BLaER1 (cell line): ENCODE results near the gene KIAA1671.

Experiments used
- H3K27ac ChIP-seq: shearing (Covaris generic); formaldehyde crosslinking; 2 replicates; pipeline ENCODE4 v1.8.1; 2022
- H3K27me3 ChIP-seq: shearing (Covaris generic); formaldehyde crosslinking; 2 replicates; pipeline ENCODE4 v1.8.1; 2022
- H3K36me3 ChIP-seq: shearing (Covaris generic); formaldehyde crosslinking; 2 replicates; pipeline ENCODE4 v1.8.1; 2022
- H3K4me1 ChIP-seq: shearing (Covaris generic); formaldehyde crosslinking; 2 replicates; pipeline ENCODE4 v1.8.1; 2022
- H3K4me2 ChIP-seq: shearing (Covaris generic); formaldehyde crosslinking; 2 replicates; pipeline ENCODE4 v1.8.1; 2022
- H3K4me3 ChIP-seq: shearing (Covaris generic); formaldehyde crosslinking; 2 replicates; pipeline ENCODE4 v1.8.1; 2022
- H3K9ac ChIP-seq: shearing (Covaris generic); formaldehyde crosslinking; 2 replicates; pipeline ENCODE4 v1.8.1; 2022
- H3K9me3 ChIP-seq: shearing (Covaris generic); formaldehyde crosslinking; 2 replicates; pipeline ENCODE4 v1.8.1; 2022
- H4K20me1 ChIP-seq: shearing (Covaris generic); formaldehyde crosslinking; 2 replicates; pipeline ENCODE4 v1.8.1; 2022
- Cebpa-rat ChIP-seq: shearing (Covaris generic); IDR thresholded peaks from 2 replicates; pipeline ENCODE4 v1.8.1; 2022

KIAA1671 gene

GRCh38 chr22:25049770-25050169 lies 97.3 kb downstream of the KIAA1671 start:
- Histone ChIP-seq H3K4me3 (no peak overlapping the region), H4K20me1 (no peaks in the 10 kb centered on the region), H3K27me3 (no peaks in the 10 kb centered on the region), H3K4me1 (0 out of 2 replicates have a peak, but pooled peaks cover 4% of the 10 kb centered on the region), H3K36me3 (no peaks in the 10 kb centered on the region), H3K9ac (no peak overlapping the region), H3K9me3 (no peaks in the 10 kb centered on the region), H3K27ac (no peak overlapping the region), H3K4me2 (no peak overlapping the region)
- no peak for TF ChIP-seq Cebpa-rat

GRCh38 chr22:25050566-25050965 lies 98.0 kb downstream of the KIAA1671 start:
- Histone ChIP-seq H3K4me1 (0 out of 2 replicates have a peak, but pooled peaks cover 4% of the 10 kb centered on the region), H3K27me3 (no peaks in the 10 kb centered on the region), H3K9ac (no peak overlapping the region), H3K4me2 (no peak overlapping the region), H4K20me1 (no peaks in the 10 kb centered on the region), H3K4me3 (no peak overlapping the region), H3K27ac (no peak overlapping the region), H3K36me3 (no peaks in the 10 kb centered on the region), H3K9me3 (no peaks in the 10 kb centered on the region)
- no peak for TF ChIP-seq Cebpa-rat

DNA sequence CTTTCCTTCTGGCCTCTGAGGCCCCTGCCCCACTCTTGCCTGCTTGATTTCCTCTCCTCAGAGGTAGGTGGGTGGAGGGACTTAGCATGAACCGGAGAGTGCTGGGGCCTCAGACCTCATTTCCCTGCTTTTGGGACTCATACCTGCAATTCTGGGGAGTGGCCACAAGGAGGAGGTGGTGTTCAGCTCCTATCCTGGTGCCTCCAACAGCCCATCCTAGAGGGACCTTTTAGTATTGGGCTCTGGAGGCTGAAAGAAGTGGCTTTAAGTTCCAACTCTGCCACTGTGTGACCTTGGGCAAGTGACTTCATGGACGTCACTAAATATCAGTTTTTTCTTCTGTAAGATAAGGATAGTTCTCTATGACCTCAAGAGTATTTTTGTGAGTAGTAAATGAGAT lies 98.6 kb downstream of the KIAA1671 start:
- TF ChIP-seq Cebpa-rat, result no peak
- Histone ChIP-seq H3K9ac (no peak overlapping the region), H3K4me1 (0 out of 2 replicates have a peak, but pooled peaks cover 4% of the 10 kb centered on the region), H3K4me3 (no peak overlapping the region), H3K36me3 (no peaks in the 10 kb centered on the region), H3K27me3 (no peaks in the 10 kb centered on the region), H3K4me2 (no peak overlapping the region), H4K20me1 (no peaks in the 10 kb centered on the region), H3K9me3 (no peaks in the 10 kb centered on the region), H3K27ac (no peak overlapping the region)

GRCh38 chr22:25051983-25052710 lies 99.6 kb downstream of the KIAA1671 start:
- no peaks in the 10 kb centered on the region for H4K20me1 ChIP-seq
- TF ChIP-seq Cebpa-rat, result no peak
- no peak overlapping the region for H3K4me2 ChIP-seq
- no peak overlapping the region for H3K9ac ChIP-seq
- H3K27ac ChIP-seq, result no peak overlapping the region
- no peaks in the 10 kb centered on the region for H3K27me3 ChIP-seq
- 0 out of 2 replicates have a peak, but pooled peaks cover 4% of the 10 kb centered on the region for H3K4me1 ChIP-seq
- H3K4me3 ChIP-seq, result no peak overlapping the region
- H3K9me3 ChIP-seq, result no peaks in the 10 kb centered on the region
- no peaks in the 10 kb centered on the region for H3K36me3 ChIP-seq

GRCh38 chr22:25053153-25053805 lies 100.8 kb downstream of the KIAA1671 start:
- Histone ChIP-seq H3K27me3 (no peaks in the 10 kb centered on the region), H3K4me2 (no peak overlapping the region), H3K36me3 (no peaks in the 10 kb centered on the region), H3K4me3 (no peak overlapping the region), H3K4me1 (0 out of 2 replicates have a peak, but pooled peaks cover 4% of the 10 kb centered on the region), H3K9me3 (no peaks in the 10 kb centered on the region), H3K9ac (no peak overlapping the region), H3K27ac (no peak overlapping the region), H4K20me1 (no peaks in the 10 kb centered on the region)
- no peak for TF ChIP-seq Cebpa-rat

GRCh38 chr22:25054943-25055511 lies 102.5 kb downstream of the KIAA1671 start:
- Histone ChIP-seq H3K9me3 (no peaks in the 10 kb centered on the region), H3K27me3 (no peaks in the 10 kb centered on the region), H4K20me1 (no peaks in the 10 kb centered on the region), H3K27ac (no peak overlapping the region), H3K4me3 (no peak overlapping the region), H3K36me3 (no peaks in the 10 kb centered on the region), H3K4me2 (no peak overlapping the region), H3K4me1 (no peaks in the 10 kb centered on the region), H3K9ac (no peak overlapping the region)
- no peak for TF ChIP-seq Cebpa-rat

DNA sequence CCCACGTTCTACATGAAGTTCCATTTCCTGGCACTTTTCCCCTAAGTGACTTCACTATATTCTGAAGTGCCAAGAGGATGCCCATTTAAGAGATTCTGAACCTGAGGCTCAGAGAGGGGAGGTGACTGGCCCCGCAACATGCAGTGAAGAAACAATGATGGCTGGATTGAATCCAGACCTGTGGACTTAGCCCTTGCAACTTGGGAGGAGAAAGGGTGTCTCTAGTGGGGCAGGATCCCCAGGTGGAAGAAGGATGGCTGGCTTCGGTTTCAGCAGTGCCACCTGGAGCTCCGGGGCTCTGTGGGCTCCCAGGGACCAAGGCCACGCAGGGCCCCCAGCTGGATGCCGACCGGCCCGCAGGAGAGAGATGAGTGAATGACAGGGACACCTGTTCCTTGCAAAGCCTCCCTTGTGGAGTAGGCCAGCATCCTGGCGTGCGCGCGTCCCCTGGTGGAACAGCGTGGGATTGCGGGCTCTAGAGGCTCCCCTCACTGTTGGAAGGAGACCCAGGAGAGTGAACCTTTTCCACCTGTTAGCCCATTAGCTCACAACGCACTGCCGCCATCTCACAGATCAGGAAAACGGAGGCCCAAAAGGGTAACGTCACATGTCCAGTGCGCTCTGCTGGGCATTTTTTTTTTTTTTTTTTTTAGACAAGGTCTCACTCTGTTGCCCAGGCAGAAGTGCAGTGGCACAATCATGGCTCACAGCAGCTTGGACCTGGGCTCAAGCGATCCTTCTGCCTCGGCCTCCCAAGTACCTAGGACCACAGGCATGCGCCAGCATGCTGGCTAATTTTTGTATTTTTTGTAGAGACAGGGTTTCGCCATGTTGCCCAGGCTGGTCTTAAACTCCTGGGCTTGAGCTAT lies 104.7 kb downstream of the KIAA1671 start:
- no peak overlapping the region for H3K4me3 ChIP-seq
- H3K36me3 ChIP-seq, result no peaks in the 10 kb centered on the region
- no peak overlapping the region for H3K9ac ChIP-seq
- no peaks in the 10 kb centered on the region for H4K20me1 ChIP-seq
- no peaks in the 10 kb centered on the region for H3K9me3 ChIP-seq
- peaks cover 21% of the 10 kb centered on the region for H3K4me1 ChIP-seq
- TF ChIP-seq Cebpa-rat, result no peak
- H3K27ac ChIP-seq, result no peak overlapping the region
- no peak overlapping the region for H3K4me2 ChIP-seq
- H3K27me3 ChIP-seq, result no peaks in the 10 kb centered on the region

DNA sequence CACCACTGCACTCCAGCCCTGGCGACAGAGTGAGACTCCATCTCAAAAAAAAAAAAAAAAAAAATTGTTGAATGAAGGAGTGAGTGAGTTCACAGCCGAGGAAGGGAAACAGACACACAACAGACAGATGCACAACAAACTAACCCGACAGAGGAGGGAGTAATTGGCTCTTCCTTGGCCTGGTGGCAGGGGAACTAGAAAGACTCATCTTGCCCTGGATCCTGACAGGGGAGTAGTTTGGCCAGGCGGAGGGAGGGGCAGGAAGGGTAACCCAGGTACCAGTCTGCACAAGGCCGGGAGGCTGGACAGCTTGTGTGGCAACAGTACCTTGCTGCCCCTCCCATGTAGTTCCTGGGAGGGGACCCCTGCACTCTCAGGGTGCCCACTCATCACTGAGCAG lies 106.9 kb downstream of the KIAA1671 start:
- Histone ChIP-seq H3K27ac (no peak overlapping the region), H3K4me2 (no peak overlapping the region), H3K36me3 (no peaks in the 10 kb centered on the region), H3K27me3 (no peaks in the 10 kb centered on the region), H3K9me3 (no peaks in the 10 kb centered on the region), H4K20me1 (no peaks in the 10 kb centered on the region), H3K4me1 (peaks cover 42% of the 10 kb centered on the region), H3K4me3 (no peak overlapping the region), H3K9ac (no peak overlapping the region)
- TF ChIP-seq Cebpa-rat, result no peak

GRCh38 chr22:25060522-25061071 lies 108.1 kb downstream of the KIAA1671 start:
- no peaks in the 10 kb centered on the region for H4K20me1 ChIP-seq
- no peak overlapping the region for H3K4me3 ChIP-seq
- H3K27ac ChIP-seq, result no peak overlapping the region
- H3K9me3 ChIP-seq, result no peaks in the 10 kb centered on the region
- TF ChIP-seq Cebpa-rat, result no peak
- peaks cover 43% of the 10 kb centered on the region for H3K4me1 ChIP-seq
- peak overlapping the region; percentile 69 for H3K4me2 ChIP-seq
- no peak overlapping the region for H3K9ac ChIP-seq
- no peaks in the 10 kb centered on the region for H3K27me3 ChIP-seq
- no peaks in the 10 kb centered on the region for H3K36me3 ChIP-seq
